Tibial artery (tissue), 4 donors: ENCODE measurements around the gene HPSE.

Source experiments
- DNase-seq, 2 donors: peaks; one replicate each; pipeline ENCODE4 v3.0.0-alpha.2; 2019
- H3K27ac ChIP-seq, 2 donors: fragments of 200-600 bp; sonication (generic) in 1 of 2; 1 replicate in 1 of 2; 2 replicates in 1 of 2; pipeline ENCODE4 v1.5.1; 2018 to 2019; ENCODE audit warnings: mild to moderate bottlenecking in 1 of 2
- H3K27me3 ChIP-seq, 2 donors: fragments of 200-600 bp; sonication (generic) in 1 of 2; one replicate each; pipeline versions ENCODE4 v1.5.1 to v1.6.0; 2016 to 2019
- H3K36me3 ChIP-seq, 3 donors: fragments of 200-600 bp; sonication (generic) in 2 of 3; one replicate each; pipeline ENCODE4 v1.5.1; 2016 to 2019; ENCODE audit warnings: mild to moderate bottlenecking in 2 of 3
- H3K4me1 ChIP-seq, 4 donors: fragments of 200-600 bp; sonication (generic) in 2 of 4; 1 replicate in 3 of 4; 2 replicates in 1 of 4; pipeline ENCODE4 v1.5.1; 2016 to 2019
- H3K4me3 ChIP-seq, 2 donors: fragments of 200-600 bp; sonication (generic) in 1 of 2; 1 replicate in 1 of 2; 2 replicates in 1 of 2; pipeline ENCODE4 v1.5.1; 2018 to 2019; ENCODE audit warnings: mild to moderate bottlenecking in 2 of 2
- H3K9me3 ChIP-seq, 3 donors: fragments of 200-600 bp; sonication (generic) in 1 of 3; one replicate each; pipeline ENCODE4 v1.5.1; 2016 to 2019
- CTCF ChIP-seq, 2 experiments: fragments of 200-600 bp in 1 of 2; fragments of 450-650 bp in 1 of 2; IDR thresholded peaks; one replicate each; pipeline ENCODE4 v1.5.1; 2017 to 2019; ENCODE audit warnings: antibody characterized with exemption in 2 of 2, mild to moderate bottlenecking in 1 of 2, moderate library complexity in 1 of 2
- intact Hi-C: fragments of 100-400 bp; cut with DNase I; formaldehyde crosslinking; loops from one replicate; pipeline ENCODE4 v1.15.0; 2023; ENCODE audit warnings: low total_unique reads

The HPSE gene

GRCh38 chr4:83334425-83335241 is at the start of gene HPSE:
TSS of gene HPSE (minus strand) at chr4:83334848. CDS start at chr4:83334782, 66 bp downstream.
- no peak for TF ChIP-seq CTCF (IDR thresholded peaks at IDR 0.05)
- peaks cover 0 to 9% (median 0%) of the 10 kb centered on the region in 3 donors for H3K9me3 ChIP-seq
- DNase-seq: peak; percentile 85 to 89
- H3K27me3 ChIP-seq: peaks cover 0 to 3% of the 10 kb centered on the region in 2 donors
- H3K27ac ChIP-seq: no peak within 1 kb of the TSS
- peaks cover 0 to 17% (median 12%) of the 10 kb centered on the region in 4 donors for H3K4me1 ChIP-seq
- peak within 1 kb of the TSS; percentile 49 to 53 for H3K4me3 ChIP-seq
- H3K36me3 ChIP-seq: no peaks in the 10 kb centered on the region
- intact Hi-C loops: no loop called here

DNA sequence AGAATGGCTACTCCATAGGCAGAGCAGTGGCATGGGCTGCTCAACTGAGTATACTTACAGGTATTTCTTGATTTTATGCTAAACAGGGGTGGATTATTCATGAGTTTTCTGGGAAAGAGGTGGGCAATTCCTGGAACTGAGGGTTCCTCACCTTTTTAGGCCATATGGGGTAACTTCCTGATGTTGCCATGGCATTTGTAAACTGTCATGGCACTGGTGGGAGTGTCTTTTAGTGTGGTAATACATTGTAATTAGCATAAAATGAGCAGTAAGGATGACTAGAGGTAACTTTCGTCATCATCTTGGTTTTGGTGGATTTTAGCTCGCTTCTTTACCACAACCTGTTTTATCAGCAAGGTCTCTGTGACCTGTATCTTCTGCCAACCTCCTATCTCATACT is 48.2 kb upstream of the HPSE start:
- no peak for DNase-seq
- peaks cover 0 to 6% (median 0%) of the 10 kb centered on the region in 3 donors for H3K9me3 ChIP-seq
- H3K36me3 ChIP-seq: no peaks in the 10 kb centered on the region
- no peak overlapping the region for H3K4me3 ChIP-seq
- intact Hi-C loops: no loop called here
- no peaks in the 10 kb centered on the region for H3K4me1 ChIP-seq
- H3K27ac ChIP-seq: no peak overlapping the region
- no peaks in the 10 kb centered on the region for H3K27me3 ChIP-seq
- no peak for TF ChIP-seq CTCF (IDR thresholded peaks at IDR 0.05)

DNA sequence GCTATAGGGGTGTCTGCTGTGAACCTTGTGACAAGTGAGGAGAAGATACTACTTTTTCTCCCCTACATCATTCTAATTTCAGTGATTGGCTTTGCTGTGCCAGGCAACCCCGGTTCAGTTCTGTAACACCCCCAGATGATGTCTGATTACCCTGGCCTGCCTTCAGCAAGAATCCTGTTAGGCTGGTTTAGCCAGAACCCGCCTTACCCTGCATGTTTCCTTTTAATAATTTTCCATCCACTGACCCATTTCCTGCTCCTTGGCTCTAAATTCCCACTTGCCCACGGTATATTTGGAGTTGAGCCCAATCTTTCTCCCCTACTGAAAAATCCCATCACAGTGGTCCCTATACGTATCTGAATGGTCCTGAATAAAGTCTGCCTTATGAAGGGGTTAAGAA is 46.5 kb upstream of the HPSE start:
- TF ChIP-seq CTCF (IDR thresholded peaks at IDR 0.05): no peak
- H3K4me3 ChIP-seq: no peak overlapping the region
- H3K27me3 ChIP-seq: no peaks in the 10 kb centered on the region
- no peaks in the 10 kb centered on the region for H3K36me3 ChIP-seq
- intact Hi-C loops: no loop called here
- H3K27ac ChIP-seq: no peak overlapping the region
- H3K4me1 ChIP-seq: no peaks in the 10 kb centered on the region
- H3K9me3 ChIP-seq: peaks cover 0 to 6% (median 0%) of the 10 kb centered on the region in 3 donors
- no peak for DNase-seq

DNA sequence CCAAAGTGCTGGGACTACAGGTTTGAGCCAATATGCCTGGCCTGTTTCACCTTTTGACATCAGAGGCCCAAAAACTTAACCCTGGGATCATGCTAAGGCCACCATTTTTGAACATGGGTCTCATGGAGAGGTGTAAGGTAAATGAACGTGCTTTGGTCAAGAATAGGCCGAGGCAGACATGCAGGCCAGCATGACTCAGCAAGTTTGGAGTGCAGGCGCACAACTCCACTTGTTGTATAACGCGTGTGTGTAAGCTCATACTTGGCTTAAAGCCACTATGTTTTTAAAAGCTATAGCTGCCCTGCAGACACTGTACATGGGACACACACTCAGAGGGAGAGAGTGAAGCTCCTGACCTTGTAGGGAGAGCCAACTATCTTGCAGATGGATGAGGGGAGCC is 43.8 kb upstream of the HPSE start:
- no peak for DNase-seq
- no peaks in the 10 kb centered on the region for H3K4me1 ChIP-seq

DNA sequence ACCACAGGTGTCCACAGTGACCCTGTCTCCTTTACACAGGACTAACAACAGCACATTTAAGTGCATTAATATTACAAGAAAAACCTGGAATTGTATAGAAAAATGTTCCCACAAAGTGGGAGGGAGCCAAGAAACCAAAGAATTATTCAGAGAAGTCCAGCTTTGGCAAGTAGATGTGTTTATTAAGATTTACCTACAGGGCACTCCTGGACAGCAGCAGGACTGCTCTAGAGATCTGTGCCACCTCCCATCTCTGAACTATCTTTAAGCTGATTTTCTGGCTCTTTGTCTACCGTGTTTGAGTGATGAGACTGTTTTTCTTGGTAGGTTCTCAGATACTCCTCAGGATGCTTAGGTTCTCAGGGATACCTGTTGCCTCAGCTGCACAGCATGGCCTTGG is 38.3 kb upstream of the HPSE start:
- H3K4me1 ChIP-seq: no peaks in the 10 kb centered on the region
- no peaks in the 10 kb centered on the region for H3K36me3 ChIP-seq
- intact Hi-C loops: no loop called here
- H3K9me3 ChIP-seq: no peaks in the 10 kb centered on the region
- no peak overlapping the region for H3K4me3 ChIP-seq
- DNase-seq: no peak
- H3K27ac ChIP-seq: no peak overlapping the region
- no peak for TF ChIP-seq CTCF (IDR thresholded peaks at IDR 0.05)
- H3K27me3 ChIP-seq: no peaks in the 10 kb centered on the region

More for the DNA sequence above, 43.8 kb upstream of the HPSE start:
- Histone ChIP-seq H3K27ac (no peak overlapping the region), H3K4me3 (no peak overlapping the region), H3K27me3 (no peaks in the 10 kb centered on the region), H3K9me3 (peaks cover 0 to 6% (median 0%) of the 10 kb centered on the region in 3 donors), H3K36me3 (no peaks in the 10 kb centered on the region)
- intact Hi-C loops: no loop called here
- TF ChIP-seq CTCF (IDR thresholded peaks at IDR 0.05): no peak
